NCI-H345 treated with DMSO at 0.1 percent for 48 hours (cell line): ENCODE data around the gene TRIM50.
A peak's percentile ranks its signal among the peaks of the same experiment; 100 is the strongest.
"Not testable (repeated sequence)": the region's sequence is repeated elsewhere in the genome, so short reads cannot be mapped to it uniquely, and the experiment has no call there.

ENCODE experiments used
- DNase-seq: peaks from one replicate; lab custom pipeline; 2025; ENCODE audit not compliant: unreplicated experiment; lab: John Stamatoyannopoulos, UW

The TRIM50 gene

GRCh38 chr7:73316521-73316920 is 11.4 kb downstream of the TRIM50 start:
- no peak for DNase-seq

GRCh38 chr7:73314271-73314670 is 13.6 kb downstream of the TRIM50 start:
- no peak for DNase-seq

GRCh38 chr7:73313521-73313906 is 14.4 kb downstream of the TRIM50 start:
- no peak for DNase-seq

GRCh38 chr7:73312831-73313520 is 14.9 kb downstream of the TRIM50 start:
- DNase-seq: no peak

- not testable (repeated sequence) for DNase-seq
These were observed 16.5 kb downstream of the TRIM50 start for GRCh38 chr7:73311421-73311820.

GRCh38 chr7:73308665-73309214 is 19.1 kb downstream of the TRIM50 start, which contains the start of gene NSUN5:
TSS of gene NSUN5 (minus strand) at chr7:73308826. CDS start at chr7:73308790, 36 bp downstream.
- peak; percentile 63 for DNase-seq

- DNase-seq: no peak
These were observed 19.7 kb downstream of the TRIM50 start for GRCh38 chr7:73308074-73308664.

- DNase-seq: no peak
These were observed 20.4 kb downstream of the TRIM50 start for GRCh38 chr7:73307436-73307835.

GRCh38 chr7:73304612-73305387 is 23.1 kb downstream of the TRIM50 start:
- not testable (repeated sequence) for DNase-seq

GRCh38 chr7:73304071-73304470 is 23.8 kb downstream of the TRIM50 start:
- no peak for DNase-seq

GRCh38 chr7:73303546-73303945 is 24.3 kb downstream of the TRIM50 start:
- no peak for DNase-seq

- not testable (repeated sequence) for DNase-seq
These were observed 25.0 kb downstream of the TRIM50 start for GRCh38 chr7:73302846-73303245.

GRCh38 chr7:73301108-73301507 is 26.8 kb downstream of the TRIM50 start:
- DNase-seq: not testable (repeated sequence)

- not testable (repeated sequence) for DNase-seq
These were observed 28.1 kb downstream of the TRIM50 start for GRCh38 chr7:73299812-73300211.

GRCh38 chr7:73297706-73298105 is 30.2 kb downstream of the TRIM50 start:
- not testable (repeated sequence) for DNase-seq

GRCh38 chr7:73297235-73297634 is 30.6 kb downstream of the TRIM50 start:
- DNase-seq: not testable (repeated sequence)

- DNase-seq: not testable (repeated sequence)
These were observed 50.7 kb downstream of the TRIM50 start for GRCh38 chr7:73277210-73277609.

GRCh38 chr7:73267813-73268212 is 60.1 kb downstream of the TRIM50 start:
- not testable (repeated sequence) for DNase-seq

- not testable (repeated sequence) for DNase-seq
These were observed 61.0 kb downstream of the TRIM50 start for GRCh38 chr7:73266719-73267368.
